Natural killer cell (primary cell): ENCODE data around the gene MED13L. TPM values are rescaled to one million over a fixed set of nuclear protein-coding genes. Genes with fewer than 3 reads are reported as not detected.
A peak's percentile ranks its signal among the peaks of the same experiment; 100 is the strongest.

Source experiments
- ATAC-seq, 3 donors: fragments of 150-1000 bp in 2 of 3; fragments of 200-7000 bp in 1 of 3; cut with Tn5 transposase; 1 replicate in 1 of 3; 2 replicates in 2 of 3; pipeline ENCODE4 v1.10.0; 2021; ENCODE audit warnings: mild to moderate bottlenecking in 2 of 3, moderate library complexity in 2 of 3
- DNase-seq, 2 donors: peaks; one replicate each; pipeline versions ENCODE4 v3.0.0 to v3.0.0-alpha.2; 2013 to 2021; ENCODE audit warnings: mixed read lengths in 1 of 2
- H3K27ac ChIP-seq: one replicate; pipeline ENCODE4 v1.5.1; 2013; ENCODE audit warnings: mild to moderate bottlenecking, low read length
- H3K27me3 ChIP-seq: one replicate; pipeline ENCODE4 v1.6.1; 2013; ENCODE audit warnings: low read length; ENCODE audit not compliant: control insufficient read depth, insufficient read depth
- H3K36me3 ChIP-seq: one replicate; pipeline ENCODE4 v1.6.1; 2013; ENCODE audit warnings: low read length; ENCODE audit not compliant: control insufficient read depth, insufficient read depth
- H3K4me1 ChIP-seq: one replicate; pipeline ENCODE4 v1.6.1; 2013; ENCODE audit warnings: low read length; ENCODE audit not compliant: control insufficient read depth, insufficient read depth
- H3K4me3 ChIP-seq: one replicate; pipeline ENCODE4 v1.5.1; 2013; ENCODE audit warnings: low read length
- H3K9me3 ChIP-seq: one replicate; pipeline ENCODE4 v1.6.1; 2013; ENCODE audit warnings: low read length; ENCODE audit not compliant: control insufficient read depth, insufficient read depth
- H3K27ac Mint-ChIP-seq, 2 donors: one replicate each; pipeline ENCODE4 v1.8.0; 2022; ENCODE audit warnings: mild to moderate bottlenecking in 2 of 2, mixed read lengths in 2 of 2, moderate library complexity in 1 of 2
- H3K27me3 Mint-ChIP-seq, 2 donors: one replicate each; pipeline ENCODE4 v1.8.0; 2022; ENCODE audit warnings: low read depth in 2 of 2, mixed read lengths in 2 of 2
- H3K36me3 Mint-ChIP-seq: one replicate; pipeline ENCODE4 v1.8.0; 2022; ENCODE audit warnings: mixed read lengths
- H3K4me1 Mint-ChIP-seq, 2 donors: one replicate each; pipeline ENCODE4 v1.8.0; 2022; ENCODE audit warnings: mixed read lengths in 2 of 2
- H3K4me3 Mint-ChIP-seq: one replicate; pipeline ENCODE4 v1.8.0; 2022; ENCODE audit warnings: mild to moderate bottlenecking, moderate library complexity, mixed read lengths
- H3K9me3 Mint-ChIP-seq, 2 donors: one replicate each; pipeline ENCODE4 v1.8.0; 2022; ENCODE audit warnings: mixed read lengths in 2 of 2
- CTCF ChIP-seq: fragments of 200-600 bp; IDR thresholded peaks from one replicate; pipeline ENCODE4 v1.8.0; 2022; ENCODE audit warnings: antibody characterized with exemption
- WGBS: methylation state at CpG from one replicate; pipeline ENCODE4 v1.1.7; 2013; ENCODE audit warnings: missing lambda C conversion rate; ENCODE audit not compliant: insufficient coverage; 5-methylcytosine and 5-hydroxymethylcytosine counted together
- intact Hi-C: fragments of 100-400 bp; cut with micrococcal nuclease; formaldehyde crosslinking; loops from one replicate; pipeline ENCODE4 v1.14.2; 2022
- total RNA-seq, 4 donors: library from RNA; stranded (reverse); fragments of 120-200 nt in 1 of 4; gene quantifications; one replicate each; pipeline versions ENCODE4 v1.2.3 to v1.2.4, GENCODE V29; 2013 to 2022

The MED13L gene
- total RNA-seq, 3 donors from 2014 or later (not counting 1 experiment from before 2014, with no cell fraction given) = 237 to 316 (median 240) TPM

DNA sequence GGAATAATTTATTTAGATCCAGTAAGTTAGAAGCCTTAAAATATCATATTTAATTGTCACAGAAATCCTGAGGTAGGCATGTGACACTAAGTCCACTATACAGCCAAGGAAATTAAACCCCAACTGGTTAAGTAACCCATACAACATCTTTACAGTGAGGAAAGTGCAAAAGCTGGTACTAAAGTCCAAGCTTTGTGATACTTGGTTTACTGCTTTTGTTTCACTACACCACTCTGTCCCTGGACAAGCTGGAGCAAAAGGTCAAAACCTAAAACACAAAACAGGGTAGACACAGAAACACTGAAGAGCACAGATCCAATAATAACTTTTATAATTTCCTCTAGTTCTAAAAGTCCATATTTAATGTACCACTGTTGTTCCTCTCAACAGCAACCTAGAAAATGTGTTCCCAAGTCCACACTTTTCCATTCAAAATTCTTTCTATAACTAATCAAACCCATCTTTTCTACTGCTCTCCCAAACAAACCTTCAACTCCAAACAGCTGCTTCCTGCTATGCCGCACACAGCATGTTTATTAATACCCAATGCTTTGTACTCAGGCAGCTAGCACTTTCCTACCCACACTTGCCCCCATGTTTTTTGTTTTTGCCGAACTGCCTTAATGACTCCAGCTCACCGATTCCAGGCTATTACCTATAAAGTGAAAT lies 90.9 kb downstream of the MED13L start:
- no peak for DNase-seq
- Histone ChIP-seq H3K4me1 (peaks cover 3% of the 10 kb centered on the region), H3K9me3 (no peaks in the 10 kb centered on the region), H3K36me3 (no peaks in the 10 kb centered on the region), H3K27ac (no peak overlapping the region), H3K4me3 (no peak overlapping the region), H3K27me3 (no peaks in the 10 kb centered on the region)
- peaks cover 50 to 65% of the 10 kb centered on the region in 2 donors for H3K4me1 Mint-ChIP-seq
- WGBS = 45% methylated on average over 1 of the region's 3 CpGs
- no peak for TF ChIP-seq CTCF
- peak in 2 of 3 donors; percentile 18 to 29 for ATAC-seq
- H3K27me3 Mint-ChIP-seq = no peaks in the 10 kb centered on the region
- H3K27ac Mint-ChIP-seq = peak overlapping the region; percentile 54
- H3K9me3 Mint-ChIP-seq = no peaks in the 10 kb centered on the region
- H3K36me3 Mint-ChIP-seq = no peaks in the 10 kb centered on the region
- H3K4me3 Mint-ChIP-seq = peak overlapping the region; percentile 45
- intact Hi-C loops = no loop called here

GRCh38 chr12:116184763-116185162 lies 92.7 kb downstream of the MED13L start:
- no peak overlapping the region for H3K4me3 ChIP-seq
- Mint-ChIP-seq H3K36me3 (no peaks in the 10 kb centered on the region), H3K4me3 (no peak overlapping the region), H3K27ac (no peak overlapping the region), H3K4me1 (peaks cover 50 to 63% of the 10 kb centered on the region in 2 donors), H3K9me3 (no peaks in the 10 kb centered on the region), H3K27me3 (no peaks in the 10 kb centered on the region)
- DNase-seq = no peak
- no peak for ATAC-seq
- H3K27me3 ChIP-seq = no peaks in the 10 kb centered on the region
- H3K4me1 ChIP-seq = peaks cover 3% of the 10 kb centered on the region
- H3K9me3 ChIP-seq = no peaks in the 10 kb centered on the region
- 93% methylated on average over 2 of the region's 2 CpGs for WGBS
- TF ChIP-seq CTCF = no peak
- intact Hi-C loops = no loop called here
- H3K27ac ChIP-seq = no peak overlapping the region
- no peaks in the 10 kb centered on the region for H3K36me3 ChIP-seq

DNA sequence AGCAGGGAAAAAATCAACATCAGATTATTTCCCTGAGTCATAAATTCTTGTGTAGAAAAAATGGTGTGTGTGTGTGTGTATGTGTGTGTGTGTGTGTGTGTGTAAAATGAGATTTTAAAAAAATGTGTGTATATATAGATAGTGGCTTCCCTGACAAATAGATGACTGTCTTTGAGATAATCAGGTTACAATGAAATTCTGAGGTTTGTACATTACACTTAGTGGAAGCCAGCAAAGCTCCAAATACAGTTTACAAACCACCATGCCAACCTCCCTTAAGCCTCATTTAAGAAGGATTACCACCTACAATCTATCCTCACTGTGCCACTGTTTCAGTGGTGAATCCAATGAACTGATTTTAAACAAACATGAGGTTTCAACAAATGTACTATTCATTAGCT lies 93.8 kb downstream of the MED13L start:
- Mint-ChIP-seq H3K27ac (peak overlapping the region in 1 of 2 donors; percentile 27), H3K4me3 (no peak overlapping the region), H3K27me3 (no peaks in the 10 kb centered on the region), H3K36me3 (no peaks in the 10 kb centered on the region), H3K9me3 (no peaks in the 10 kb centered on the region), H3K4me1 (peaks cover 47 to 53% of the 10 kb centered on the region in 2 donors)
- Histone ChIP-seq H3K9me3 (no peaks in the 10 kb centered on the region), H3K4me1 (peaks cover 3% of the 10 kb centered on the region), H3K4me3 (no peak overlapping the region), H3K36me3 (no peaks in the 10 kb centered on the region), H3K27ac (no peak overlapping the region), H3K27me3 (no peaks in the 10 kb centered on the region)
- no peak for TF ChIP-seq CTCF
- ATAC-seq = no peak
- intact Hi-C loops = no loop called here
- DNase-seq = no peak
